Activated CD4-positive, CD25-positive, alpha-beta regulatory T cell treated with anti-CD3 and anti-CD28 coated beads, Interleukin-2, amount 50 U/mL, for 16 hours (primary cell): ENCODE data around the gene GRM1.

Source experiments
- DNase-seq: peaks from one replicate; pipeline ENCODE4 v3.0.0-alpha.2; 2020; ENCODE audit warnings: low read depth, low spot score

The GRM1 gene

GRCh38 chr6:146364816-146365594, 336.1 kb downstream of the GRM1 start:
- DNase-seq: no peak

DNA sequence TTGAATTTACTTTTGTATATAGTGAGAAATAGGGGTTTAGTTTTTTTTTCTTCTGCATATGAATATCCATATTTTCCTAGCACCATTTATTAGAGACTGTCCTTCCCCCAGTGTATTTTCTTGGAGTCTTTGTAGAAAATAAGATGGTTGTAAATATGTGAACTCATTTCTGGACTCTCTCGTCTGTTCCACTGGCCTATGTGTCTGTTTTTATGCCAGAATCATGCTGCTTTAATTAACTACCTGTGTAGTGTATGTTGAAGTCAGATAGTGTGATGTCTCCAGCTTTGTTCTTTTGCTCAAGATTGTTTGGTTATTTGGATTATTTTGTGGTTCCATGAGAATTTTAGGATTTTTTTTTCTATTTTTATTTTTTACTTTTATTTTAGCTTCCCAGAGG, 338.2 kb downstream of the GRM1 start:
- DNase-seq: no peak

DNA sequence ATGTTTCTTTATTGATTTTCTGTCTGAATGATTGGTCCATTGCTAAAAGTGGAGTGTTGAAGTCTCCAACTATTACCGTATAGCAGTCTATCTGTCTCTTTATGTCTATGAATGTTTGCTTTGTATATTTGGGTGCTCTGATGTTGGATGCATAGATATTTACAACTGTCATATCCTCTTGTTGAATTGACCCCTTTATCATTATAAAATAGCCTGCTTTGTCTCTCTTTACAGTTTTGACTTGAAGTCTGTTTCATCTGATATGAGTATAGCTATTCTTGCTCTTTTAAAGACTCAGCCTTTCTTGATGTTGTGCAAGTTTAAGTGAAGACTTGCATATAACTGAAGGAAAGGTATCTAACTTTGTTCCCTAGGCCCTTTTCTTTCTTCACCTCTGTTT, 341.0 kb downstream of the GRM1 start:
- DNase-seq: no peak

DNA sequence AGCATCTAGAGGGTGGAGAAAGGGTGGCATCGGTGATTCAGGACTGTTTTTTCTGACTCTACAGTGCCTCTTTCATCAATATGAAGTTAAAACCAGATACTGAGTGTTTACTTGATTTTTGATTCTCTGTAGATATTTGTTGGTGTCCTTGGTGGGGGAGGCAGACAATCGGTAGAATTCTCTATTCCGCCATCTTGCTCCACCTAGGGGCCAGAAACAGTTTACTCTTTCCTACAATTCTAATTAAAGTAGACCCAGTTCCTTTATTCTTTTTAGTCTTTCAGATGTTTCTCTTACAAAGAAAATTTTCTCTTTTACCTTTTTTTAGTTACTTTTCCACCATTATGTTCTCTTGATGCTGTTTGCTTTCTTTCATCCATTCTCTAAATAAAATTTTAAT, 352.6 kb downstream of the GRM1 start:
- no peak for DNase-seq

DNA sequence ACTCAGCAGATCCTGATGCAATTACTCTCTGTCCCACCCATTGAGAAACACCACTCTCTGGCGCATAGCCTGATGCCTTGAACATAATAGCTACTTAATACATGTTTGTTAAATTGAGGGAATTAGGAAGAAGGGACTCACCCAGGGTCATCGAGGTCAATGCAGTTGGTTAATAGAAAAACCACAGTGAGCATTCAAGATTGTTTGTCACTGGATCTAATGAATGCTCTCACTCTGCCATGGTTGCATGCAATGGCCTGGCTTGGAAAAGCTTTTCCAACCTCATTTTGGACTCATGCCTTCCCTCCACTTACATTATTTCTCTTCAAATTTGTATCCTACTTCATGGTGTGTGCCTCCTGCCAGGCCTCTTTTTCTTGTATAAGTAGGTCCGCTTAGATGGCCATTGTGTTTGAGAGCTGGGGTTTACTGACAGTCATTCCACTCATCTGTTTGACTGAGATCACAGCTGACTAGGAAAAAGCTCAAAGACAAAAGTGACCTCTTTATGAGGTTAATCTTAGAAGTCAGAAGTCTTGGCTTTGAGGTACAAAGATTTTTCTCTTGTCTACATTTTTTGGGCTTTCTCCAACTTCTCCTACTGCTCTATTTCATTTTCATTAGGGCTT, 360.0 kb downstream of the GRM1 start:
- no peak for DNase-seq

DNA sequence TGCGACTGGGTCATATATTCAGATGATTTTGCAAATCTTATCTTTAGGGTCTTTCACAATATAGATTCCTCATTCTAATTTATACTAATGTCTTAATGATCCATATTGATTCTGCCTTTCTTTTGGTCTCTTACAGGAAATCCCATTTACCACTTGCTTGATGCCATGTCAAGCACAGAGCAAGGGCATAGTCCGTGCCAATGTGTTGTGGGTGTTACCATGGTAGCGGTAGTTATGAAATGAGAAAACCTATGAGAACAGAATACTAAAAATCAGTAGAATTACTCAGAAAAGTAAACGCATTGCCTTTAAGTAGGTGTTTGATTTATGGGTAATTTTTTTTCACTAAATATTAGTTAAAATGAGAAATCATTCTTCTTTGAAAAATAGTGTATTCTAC, 360.9 kb downstream of the GRM1 start:
- no peak for DNase-seq

DNA sequence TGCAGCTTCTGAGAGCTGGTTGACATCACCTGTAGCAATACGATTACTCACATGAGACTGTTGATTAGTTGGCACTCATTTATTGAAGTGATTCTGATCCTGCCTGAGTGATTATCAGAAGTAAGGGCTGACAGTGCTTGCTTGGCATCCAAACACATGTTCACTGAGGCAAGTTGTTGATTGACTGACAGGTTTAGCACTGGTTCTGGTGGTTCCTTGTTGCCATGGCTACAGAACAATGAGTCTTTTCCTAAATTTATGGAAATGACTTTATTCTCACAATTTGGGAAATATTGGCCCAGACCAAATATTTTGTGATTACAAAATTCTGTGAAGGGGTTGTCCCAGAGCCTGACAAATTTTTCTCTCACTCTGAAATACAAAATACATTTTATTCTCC, 368.8 kb downstream of the GRM1 start:
- DNase-seq: no peak

DNA sequence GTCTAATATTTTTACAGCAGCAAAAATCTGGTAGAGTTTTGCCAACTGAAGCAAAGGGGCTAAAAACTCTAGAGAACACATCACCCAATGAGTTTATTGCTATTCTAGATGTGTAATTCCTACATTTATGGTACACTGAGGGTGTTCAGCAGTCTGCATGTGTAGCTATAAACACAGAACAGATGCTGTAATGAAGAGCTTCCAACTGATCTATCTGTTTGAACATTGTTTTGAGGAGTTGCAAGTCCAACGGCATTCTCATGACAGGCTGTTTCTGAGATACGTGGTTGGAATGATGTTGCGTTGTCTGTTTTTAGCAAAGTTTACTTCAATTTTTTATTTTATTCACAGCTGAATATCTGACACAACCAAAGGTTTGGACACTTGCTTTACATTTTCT, 373.6 kb downstream of the GRM1 start:
- no peak for DNase-seq

- no peak for DNase-seq
Measured at GRCh38 chr6:146408583-146408982, 379.7 kb downstream of the GRM1 start.

DNA sequence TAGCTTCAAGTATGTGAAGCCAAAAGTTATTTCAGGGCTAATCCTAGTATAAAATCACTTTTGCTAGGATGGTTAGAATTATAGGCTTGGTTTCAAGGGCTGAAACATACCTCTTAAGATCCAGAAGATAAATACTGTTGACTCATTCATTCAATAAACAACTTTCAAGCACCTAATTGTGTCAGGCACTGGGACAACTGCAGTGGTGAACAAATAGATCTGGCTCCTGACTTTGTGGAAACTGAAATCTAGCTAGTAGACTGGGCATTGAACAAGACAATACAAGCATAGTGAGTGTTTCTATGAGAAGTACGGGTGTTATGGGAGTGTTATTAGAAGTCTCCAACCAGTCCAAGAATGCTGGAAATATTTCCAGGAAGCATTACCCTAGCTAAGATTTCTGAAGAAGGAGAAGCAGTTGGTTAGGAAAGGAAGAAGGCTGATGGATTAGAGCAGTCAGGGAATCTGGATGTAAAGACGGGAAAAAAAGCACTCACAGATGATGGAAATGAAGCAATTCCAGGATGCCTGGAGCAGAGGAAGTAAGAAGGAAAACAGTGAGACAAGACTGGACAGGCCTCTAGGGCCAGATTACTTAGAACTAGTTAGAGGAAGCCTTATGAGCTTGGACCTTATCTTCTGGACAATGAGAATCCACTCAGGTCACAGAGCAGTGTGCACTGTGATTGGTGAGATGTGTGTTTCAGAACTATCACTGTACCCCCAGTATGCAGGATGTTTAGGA, 382.2 kb downstream of the GRM1 start:
- DNase-seq: no peak

GRCh38 chr6:146419576-146419975, 390.7 kb downstream of the GRM1 start:
- no peak for DNase-seq

DNA sequence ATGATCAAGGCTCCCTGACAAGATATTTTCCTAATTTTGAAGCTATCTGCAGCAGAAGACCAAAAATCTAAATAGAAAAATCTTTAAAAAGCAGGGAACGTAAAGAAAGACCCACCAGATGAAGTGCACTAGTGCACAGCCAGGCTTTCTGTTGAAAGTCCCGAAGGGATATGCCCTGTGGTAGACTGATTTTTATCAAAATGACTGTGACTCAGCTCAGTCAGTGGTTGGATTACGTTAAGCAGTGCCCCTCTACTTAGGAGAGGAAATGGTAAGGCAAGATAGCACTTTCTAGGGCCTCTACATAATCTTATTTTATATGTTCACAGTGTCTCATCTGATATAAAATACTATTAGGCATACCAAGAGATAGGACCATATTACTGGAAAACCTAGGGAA, 391.4 kb downstream of the GRM1 start:
- no peak for DNase-seq

DNA sequence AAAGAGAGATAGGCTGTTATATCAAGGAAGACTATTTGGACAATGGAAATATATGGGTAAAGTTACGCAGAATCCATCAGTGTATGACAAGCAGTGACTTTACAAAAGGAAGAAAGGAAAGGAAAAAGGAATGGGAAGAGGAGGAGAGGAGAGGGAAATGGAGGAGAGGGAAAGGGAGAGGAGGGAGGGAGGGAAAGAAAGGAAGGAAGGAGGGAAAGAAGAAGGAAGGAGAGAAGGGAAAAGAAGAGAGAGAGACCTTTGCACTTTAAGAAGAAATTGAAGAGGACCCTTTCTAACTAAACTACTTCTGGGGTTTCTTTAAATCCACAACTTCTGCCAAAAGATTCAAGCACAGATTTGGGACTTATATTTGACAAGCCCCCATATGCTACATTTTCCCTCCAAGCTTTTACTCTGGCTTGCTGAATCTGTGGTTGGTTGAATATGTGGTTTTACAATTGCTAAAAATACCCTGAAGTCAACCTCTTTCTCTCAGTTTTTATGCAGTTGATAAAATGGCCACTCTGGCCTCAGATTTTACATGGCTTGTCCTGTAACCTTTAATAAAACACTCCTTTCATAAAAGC, 394.0 kb downstream of the GRM1 start:
- no peak for DNase-seq

GRCh38 chr6:146423452-146423851, 394.6 kb downstream of the GRM1 start:
- DNase-seq: no peak

GRCh38 chr6:146426516-146426915, 397.7 kb downstream of the GRM1 start:
- DNase-seq: no peak

DNA sequence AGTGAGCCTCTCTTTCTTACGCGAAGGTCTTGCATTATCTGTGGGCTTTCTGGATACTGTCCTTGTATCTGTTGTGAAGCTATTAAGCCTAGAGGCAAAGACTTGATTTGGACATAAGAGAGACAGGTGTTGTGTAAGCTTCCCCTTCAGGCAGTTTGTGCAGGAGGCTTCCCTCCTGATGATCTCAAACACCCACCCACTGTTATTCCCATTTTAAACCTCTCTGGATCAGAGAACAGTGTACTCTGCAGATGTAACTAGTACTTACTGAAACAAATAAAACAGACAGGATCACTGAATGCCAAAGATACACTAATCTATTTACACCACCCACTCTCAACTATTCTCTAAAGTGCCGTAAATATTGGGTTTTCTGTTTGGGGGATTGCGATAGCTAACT, 401.0 kb downstream of the GRM1 start:
- DNase-seq: no peak

- no peak for DNase-seq
Measured at GRCh38 chr6:146433881-146434731, 405.2 kb downstream of the GRM1 start.

DNA sequence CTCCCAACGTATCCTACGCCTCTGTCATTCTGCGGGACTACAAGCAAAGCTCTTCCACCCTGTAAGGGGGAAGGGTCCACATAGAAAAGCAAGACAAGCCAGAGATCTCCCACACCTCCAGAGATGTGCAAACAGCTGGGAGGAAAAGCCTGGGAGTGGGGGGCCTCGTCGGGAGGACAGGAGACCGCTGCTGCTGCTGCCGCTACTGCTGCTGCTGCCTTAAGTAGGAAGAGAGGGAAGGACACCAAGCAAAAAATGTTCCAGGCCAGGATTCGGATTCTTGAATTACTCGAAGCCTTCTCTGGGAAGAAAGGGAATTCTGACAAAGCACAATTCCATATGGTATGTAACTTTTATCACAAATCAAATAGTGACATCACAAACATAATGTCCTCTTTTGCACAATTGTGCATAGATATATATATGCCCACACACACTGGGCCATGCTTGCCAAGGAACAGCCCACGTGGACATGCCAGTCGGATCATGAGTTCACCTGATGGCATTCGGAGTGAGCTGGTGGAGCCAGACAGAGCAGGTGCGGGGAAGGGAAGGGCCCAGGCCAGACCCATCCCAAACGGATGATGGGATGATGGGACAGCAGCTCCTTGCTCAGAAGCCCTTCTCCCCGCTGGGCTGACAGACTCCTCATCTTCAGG, 406.0 kb downstream of the GRM1 start:
- no peak for DNase-seq

DNA sequence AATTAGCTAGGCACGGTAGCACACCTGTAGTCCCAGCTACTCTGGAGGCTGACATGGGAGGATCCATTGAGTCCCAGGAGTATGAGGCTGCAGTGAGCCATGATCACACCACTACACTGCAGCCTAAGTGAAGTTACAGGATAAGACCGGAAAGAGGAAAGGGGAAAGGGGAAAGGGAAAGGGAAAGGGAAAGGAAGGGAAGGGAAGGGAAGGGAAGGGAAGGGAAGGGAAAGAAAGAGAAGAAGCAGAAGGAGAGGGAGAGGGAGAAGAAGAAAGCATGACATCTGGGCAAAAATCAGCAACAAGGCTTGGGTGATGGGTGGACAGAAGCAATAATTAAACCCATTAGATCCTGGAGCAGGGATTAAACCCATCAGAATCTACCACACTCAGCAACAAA, 413.0 kb downstream of the GRM1 start:
- DNase-seq: no peak

GRCh38 chr6:146444189-146444588, 415.3 kb downstream of the GRM1 start:
- no peak for DNase-seq

- no peak for DNase-seq
Measured at GRCh38 chr6:146445233-146445632, 416.4 kb downstream of the GRM1 start.
